Astrocyte of the spinal cord (primary cell): ENCODE measurements around the gene MCRIP2.

Experiments
- DNase-seq: peaks from one replicate; pipeline ENCODE4 v3.0.0; 2011; ENCODE audit warnings: low read depth, low spot score
- H3K4me3 ChIP-seq: 2 replicates; pipeline ENCODE4 v1.5.1; 2011; ENCODE audit warnings: low read depth, mild to moderate bottlenecking, low read length, moderate library complexity
- in situ Hi-C: cut with HindIII; loops from 2 replicates; pipeline ENCODE4 v1.10.0; 2017; ENCODE audit warnings: low sequenced_read_pairs
- TF ChIP-seq, protein P1 (sequence below): IDR thresholded peaks from 2 replicates; pipeline ENCODE4 v1.5.1; 2012; ENCODE audit warnings: low read depth, mild to moderate bottlenecking, low read length, inconsistent platforms

Gene MCRIP2

DNA sequence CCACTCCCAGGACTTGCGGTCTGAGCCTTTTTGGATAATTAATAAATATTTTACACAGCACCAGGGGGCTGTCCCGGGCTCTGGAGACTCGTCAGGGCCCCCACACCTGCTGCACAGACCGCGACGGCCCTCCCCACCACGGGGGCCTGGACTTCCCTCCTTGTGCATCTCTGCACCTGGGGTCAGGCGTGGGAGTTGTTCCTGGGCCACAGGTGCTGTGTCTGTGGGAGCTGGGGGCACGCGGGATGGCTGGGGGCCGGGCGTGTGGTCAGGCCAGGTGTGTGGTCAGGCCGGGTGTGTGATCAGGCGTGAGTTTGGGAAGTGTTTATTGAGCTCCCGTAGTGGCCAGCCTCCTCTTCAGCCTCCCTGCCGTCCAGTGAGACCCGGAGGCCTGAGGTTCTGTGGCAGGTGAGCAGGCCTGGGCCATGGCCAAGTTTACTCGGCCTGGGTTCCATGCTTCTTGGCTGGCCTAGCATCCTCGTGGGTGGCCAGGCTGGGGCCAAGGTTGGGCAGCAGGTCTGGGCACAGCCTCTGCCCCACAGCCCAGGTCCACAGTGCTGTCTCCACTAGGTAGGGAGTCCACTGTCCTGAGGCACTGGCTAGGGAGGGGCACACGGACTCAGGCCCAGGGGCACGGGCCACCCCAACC, 36.7 kb downstream of the MCRIP2 start:
- in situ Hi-C loops, result no loop called here
- no peak overlapping the region for H3K4me3 ChIP-seq
- DNase-seq, result no peak
- TF ChIP-seq, protein P1, sequence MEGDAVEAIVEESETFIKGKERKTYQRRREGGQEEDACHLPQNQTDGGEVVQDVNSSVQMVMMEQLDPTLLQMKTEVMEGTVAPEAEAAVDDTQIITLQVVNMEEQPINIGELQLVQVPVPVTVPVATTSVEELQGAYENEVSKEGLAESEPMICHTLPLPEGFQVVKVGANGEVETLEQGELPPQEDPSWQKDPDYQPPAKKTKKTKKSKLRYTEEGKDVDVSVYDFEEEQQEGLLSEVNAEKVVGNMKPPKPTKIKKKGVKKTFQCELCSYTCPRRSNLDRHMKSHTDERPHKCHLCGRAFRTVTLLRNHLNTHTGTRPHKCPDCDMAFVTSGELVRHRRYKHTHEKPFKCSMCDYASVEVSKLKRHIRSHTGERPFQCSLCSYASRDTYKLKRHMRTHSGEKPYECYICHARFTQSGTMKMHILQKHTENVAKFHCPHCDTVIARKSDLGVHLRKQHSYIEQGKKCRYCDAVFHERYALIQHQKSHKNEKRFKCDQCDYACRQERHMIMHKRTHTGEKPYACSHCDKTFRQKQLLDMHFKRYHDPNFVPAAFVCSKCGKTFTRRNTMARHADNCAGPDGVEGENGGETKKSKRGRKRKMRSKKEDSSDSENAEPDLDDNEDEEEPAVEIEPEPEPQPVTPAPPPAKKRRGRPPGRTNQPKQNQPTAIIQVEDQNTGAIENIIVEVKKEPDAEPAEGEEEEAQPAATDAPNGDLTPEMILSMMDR, result no peak

DNA sequence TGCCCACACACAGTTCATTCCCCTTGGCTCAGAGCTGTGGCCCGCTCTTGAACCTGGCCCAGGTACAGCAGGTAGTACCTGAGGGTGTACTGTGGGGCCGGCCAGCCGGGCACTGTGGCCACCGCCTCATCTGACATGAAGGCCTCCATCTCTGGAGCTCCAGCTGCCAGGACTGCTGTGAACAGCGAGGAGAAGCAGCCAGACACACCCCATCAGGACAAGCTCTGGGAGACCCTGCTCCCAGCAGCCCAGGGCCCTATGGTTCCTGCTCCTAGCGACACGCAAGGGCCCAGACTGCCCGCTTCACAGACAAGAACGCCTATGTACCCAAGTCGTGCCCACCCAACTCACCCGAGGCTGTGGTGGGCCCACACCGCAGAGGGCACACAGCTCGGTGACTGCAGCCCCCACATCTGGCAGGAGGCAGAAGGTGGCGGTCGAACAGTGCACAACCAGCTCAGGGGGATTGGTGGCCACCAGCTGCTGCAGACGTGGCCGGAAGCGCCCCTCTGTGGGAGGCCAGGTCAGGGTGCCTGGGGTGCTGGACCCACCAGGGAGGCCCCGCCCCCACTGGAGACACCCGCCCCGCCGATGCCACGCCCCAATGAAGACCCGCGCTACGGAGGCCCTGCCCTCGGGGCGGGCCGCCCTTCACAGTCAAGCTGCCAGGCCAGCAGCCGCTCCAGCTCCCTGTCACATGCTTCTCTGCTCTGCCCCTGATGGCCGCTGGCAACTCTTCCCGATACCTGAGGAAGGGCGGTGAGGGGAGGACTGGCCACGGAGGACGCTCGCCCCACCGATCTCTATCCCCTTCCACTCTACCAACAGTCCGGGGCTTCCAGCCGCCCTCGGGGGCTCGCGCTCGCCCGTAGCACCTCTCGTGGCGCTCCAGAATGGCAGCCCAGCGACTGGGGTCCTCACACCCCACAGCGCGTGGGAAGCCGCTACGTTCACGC, 37.5 kb downstream of the MCRIP2 start:
- peak; percentile 48 for DNase-seq
- TF ChIP-seq, protein P1, result no peak
- peak overlapping the region; percentile 47 for H3K4me3 ChIP-seq
- in situ Hi-C loops, result no loop called here

DNA sequence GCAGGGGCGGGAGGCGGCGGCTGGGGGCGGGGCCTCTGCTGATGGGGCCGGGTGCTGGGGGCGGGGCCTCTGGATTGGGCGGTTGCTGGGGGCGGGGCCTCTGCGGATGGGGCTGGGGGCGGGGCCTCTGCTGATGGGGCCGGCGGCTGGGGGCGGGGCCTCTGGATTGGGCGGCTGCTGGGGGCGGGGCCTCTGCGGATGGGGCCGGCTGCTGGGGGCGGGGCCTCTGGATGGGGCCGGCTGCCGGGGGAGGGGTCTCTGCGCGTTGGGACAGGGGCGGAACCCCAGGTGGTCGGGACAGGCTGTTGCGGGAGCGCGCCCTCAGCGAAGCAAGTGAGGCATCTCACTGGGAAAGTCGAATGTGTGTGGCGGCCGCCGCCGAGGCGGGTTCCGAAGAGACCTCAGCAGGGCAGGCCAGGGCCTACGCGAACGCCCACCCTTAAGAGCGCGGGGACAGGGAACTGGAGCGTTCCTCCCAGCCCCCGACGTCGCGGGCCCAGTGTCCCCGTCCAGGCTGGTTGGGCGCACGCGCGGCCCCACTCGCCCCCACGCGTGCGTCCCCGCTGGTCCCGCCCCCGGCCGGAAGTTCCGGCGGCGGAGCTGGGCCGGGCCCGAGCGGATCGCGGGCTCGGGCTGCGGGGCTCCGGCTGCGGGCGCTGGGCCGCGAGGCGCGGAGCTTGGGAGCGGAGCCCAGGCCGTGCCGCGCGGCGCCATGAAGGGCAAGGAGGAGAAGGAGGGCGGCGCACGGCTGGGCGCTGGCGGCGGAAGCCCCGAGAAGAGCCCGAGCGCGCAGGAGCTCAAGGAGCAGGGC, 38.4 kb downstream of the MCRIP2 start, which contains the start of gene STUB1:
TSS of gene STUB1 (plus strand) at position 597 of the 811 bp plus-strand sequence. CDS start at position 713, 116 bp downstream.
- in situ Hi-C loops, result no loop called here
- peak; percentile 87 for DNase-seq
- H3K4me3 ChIP-seq, result peak within 1 kb of the TSS; percentile 75
- TF ChIP-seq, protein P1, result no peak

DNA sequence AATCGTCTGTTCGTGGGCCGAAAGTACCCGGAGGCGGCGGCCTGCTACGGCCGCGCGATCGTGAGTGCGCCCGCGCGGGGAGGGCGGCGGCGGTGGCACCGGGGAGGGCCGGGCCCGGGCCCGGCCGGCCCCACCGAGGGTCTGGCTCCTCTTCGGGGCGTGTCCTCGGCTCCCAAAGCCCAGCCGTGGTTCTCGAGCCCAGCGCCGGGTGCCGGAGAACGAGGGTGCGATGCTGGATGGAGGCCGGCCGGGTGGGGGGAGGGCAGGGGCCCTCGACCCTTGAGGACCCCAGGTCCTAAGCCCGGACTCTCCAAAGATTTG, 39.0 kb downstream of the MCRIP2 start:
- TF ChIP-seq, protein P1, result no peak
- peak overlapping the region; percentile 75 for H3K4me3 ChIP-seq
- DNase-seq, result no peak
- in situ Hi-C loops, result no loop called here

DNA sequence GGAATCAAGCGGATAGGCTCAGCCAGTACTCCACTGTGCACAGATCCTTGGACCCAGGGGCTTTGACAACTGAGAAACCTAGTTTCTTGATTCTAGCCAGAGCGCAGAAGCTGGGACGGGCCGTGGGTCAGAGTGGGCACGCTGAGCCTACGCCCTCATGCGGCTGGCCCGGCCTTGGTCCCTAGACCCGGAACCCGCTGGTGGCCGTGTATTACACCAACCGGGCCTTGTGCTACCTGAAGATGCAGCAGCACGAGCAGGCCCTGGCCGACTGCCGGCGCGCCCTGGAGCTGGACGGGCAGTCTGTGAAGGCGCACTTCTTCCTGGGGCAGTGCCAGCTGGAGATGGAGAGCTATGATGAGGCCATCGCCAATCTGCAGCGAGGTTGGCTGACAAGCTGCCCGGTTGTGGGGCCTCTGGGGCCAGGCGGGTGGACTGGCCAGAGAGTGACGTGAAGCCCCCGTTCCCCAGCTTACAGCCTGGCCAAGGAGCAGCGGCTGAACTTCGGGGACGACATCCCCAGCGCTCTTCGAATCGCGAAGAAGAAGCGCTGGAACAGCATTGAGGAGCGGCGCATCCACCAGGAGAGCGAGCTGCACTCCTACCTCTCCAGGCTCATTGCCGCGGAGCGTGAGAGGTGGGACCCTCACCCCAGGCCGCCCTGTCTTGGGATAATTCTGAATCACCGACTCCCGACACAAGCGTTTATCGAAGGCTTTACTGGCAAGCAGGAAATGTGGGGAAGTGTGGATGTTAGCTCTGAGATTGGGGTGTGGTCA, 39.5 kb downstream of the MCRIP2 start:
- peak; percentile 40 for DNase-seq
- TF ChIP-seq, protein P1, result no peak
- peak overlapping the region; percentile 75 for H3K4me3 ChIP-seq
- in situ Hi-C loops, result no loop called here
